Stimulated activated CD4-positive, alpha-beta T cell treated with anti-CD3 and anti-CD28 coated beads, Interleukin-4, amount 100 ng/mL, for 48 hours (primary cell): ENCODE results near the gene BDH1.
A peak's percentile ranks its signal among the peaks of the same experiment; 100 is the strongest.
"Not testable (repeated sequence)": the region's sequence is repeated elsewhere in the genome, so short reads cannot be mapped to it uniquely, and the experiment has no call there.

Experiments used
- DNase-seq, 2 donors: peaks; one replicate each; pipeline ENCODE4 v3.0.0-alpha.2; 2020; ENCODE audit warnings: low read depth in 2 of 2

BDH1 gene

GRCh38 chr3:197577366-197578074, 21.8 kb upstream of the BDH1 start:
- DNase-seq, result no peak

DNA sequence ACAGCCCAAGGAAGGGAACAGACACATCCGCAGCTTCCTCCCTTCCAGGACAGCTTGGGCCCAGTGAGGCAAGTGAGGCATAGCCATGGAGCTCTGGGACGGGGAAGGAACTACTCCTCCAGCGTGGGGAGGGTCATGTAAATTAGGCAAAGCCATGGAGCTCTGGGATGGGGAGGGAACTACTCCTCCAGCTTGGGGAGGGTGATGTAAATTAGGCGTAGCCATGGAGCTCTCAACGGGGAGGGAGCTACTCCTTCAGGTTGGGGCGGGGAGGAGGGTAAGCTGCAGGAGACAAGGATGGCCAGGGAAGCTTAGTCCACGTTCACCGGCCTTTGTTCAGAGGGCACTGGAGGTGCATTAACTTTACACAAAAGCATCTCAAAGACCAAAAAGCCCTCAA, 21.1 kb upstream of the BDH1 start:
- no peak for DNase-seq

GRCh38 chr3:197575362-197575761, 19.6 kb upstream of the BDH1 start:
- DNase-seq, result no peak

GRCh38 chr3:197574396-197574991, 18.7 kb upstream of the BDH1 start:
- not testable (repeated sequence) for DNase-seq

DNA sequence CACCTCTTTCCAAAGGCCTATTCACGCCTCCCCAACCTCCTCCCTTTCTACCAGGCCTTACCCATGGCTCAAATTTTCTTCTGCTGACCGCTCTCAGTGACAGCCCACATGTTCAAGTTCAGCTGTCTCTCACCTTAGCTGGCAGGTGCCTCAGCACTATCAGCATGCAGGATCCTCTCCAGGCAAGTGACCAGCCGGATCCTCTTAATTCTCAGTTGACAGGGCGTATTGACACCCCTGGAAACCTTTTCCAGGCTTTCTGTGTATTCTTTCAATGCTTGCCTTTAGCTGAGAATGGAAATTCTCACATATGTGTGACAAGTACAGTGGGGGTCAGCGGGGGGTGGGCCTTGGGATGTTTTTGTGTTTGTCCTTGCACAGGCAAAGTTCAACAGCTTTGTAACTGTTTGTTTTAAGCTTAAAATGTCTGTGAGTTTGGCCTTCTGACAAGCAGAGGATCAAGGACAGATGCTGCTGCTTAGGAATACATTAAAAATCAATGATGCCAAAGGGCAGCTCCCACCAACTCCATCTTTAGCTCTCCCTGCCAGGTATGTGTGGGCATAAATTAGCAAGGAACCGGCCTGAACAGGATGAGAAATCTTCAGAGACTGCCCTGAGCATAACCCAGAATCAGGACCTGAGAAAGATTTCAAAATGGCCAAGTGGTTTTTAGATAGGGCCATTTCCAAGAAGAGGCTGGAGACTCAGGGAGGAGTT, 17.4 kb upstream of the BDH1 start:
- DNase-seq, result no peak

DNA sequence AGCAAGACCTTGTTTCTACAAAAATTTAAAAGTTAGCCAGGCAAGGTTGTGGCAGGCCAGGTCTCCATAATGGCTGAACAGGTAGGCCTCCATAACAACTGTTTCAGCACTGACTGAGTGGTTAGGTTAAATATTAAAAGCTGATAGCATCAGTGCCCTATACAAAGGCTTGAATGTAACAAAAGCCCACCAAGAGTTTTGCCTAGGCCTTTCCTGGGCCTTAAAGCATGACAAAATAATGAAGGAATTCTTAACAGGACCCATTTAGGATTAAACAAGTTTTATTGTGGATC, 16.1 kb upstream of the BDH1 start:
- not testable (repeated sequence) for DNase-seq

DNA sequence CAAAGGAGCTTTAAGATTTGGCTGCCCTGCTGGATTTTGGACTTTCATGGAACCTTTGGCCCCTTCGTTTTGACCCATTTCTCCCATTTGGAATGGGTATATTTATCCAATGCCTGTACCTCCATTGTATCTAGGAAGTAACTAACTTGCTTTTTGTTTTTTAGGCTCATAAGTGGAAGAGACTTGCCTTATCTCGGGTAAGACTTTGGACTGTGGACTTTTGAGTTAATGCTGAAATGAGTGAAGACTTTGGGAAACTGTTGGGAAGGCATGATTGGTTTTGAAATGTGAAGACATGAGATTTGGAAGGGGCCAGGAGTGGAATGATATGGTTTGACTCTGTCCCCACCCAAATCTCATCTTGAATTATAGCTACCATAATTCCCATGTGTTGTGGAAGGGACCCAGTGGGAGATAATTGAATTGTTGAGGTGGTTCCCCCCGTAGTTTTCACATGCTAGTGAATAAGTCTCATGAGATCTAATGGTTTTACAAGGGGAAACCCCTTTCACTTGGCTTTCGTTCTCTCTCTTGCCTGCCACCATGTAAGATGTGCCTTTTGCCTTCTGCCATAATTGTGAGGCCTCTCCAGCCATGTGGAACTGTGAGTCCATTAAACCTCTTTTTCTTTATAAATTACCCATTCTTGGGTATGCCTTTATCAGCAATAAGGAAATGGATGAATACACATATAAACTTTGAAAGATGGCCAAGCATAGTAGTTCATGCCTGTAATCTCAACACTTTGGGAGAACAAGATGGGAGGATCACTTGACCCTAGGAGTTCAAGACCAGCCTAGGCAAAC, 15.5 kb upstream of the BDH1 start:
- not testable (repeated sequence) for DNase-seq

DNA sequence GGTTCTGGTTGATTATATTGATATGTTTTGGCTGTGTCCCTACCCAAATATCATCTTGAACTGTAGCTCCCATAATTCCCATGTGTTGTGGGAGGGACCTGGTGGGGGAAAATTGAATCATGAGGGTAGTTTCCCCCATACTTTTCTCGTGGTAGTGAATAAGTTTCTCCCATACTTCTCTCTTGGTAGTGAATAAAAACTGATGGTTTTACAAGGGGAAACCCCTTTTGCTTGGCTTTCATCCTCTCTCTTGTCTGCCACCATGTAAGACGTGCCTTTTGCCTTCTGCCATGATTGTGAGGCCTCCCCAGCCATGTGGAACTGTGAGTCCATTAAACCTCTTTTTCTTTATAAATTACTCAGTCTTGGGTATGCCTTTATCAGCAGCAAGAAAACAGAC, 13.7 kb upstream of the BDH1 start:
- DNase-seq, result not testable (repeated sequence)

GRCh38 chr3:197567904-197568681, 12.3 kb upstream of the BDH1 start:
- no peak for DNase-seq

DNA sequence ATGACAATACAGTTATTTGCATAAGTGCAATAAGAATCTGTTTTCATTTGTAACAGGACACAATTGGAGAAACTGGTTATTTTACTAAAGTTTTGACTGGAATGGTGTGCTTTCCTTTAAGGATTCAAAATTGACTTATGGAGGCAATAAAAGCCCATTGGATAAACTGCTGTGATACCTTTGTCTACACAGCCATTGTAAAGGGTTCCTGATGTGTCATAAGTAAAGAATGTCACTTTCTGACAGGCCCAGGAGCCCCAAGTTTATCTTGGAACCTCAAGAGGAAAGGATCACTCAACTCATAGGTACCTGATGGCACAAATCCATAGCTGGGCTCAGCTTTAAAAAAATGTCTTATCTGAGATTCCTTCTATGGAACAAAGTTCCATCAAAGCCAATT, 10.4 kb upstream of the BDH1 start:
- not testable (repeated sequence) for DNase-seq

GRCh38 chr3:197564097-197564843, 8.5 kb upstream of the BDH1 start:
- DNase-seq, result no peak

DNA sequence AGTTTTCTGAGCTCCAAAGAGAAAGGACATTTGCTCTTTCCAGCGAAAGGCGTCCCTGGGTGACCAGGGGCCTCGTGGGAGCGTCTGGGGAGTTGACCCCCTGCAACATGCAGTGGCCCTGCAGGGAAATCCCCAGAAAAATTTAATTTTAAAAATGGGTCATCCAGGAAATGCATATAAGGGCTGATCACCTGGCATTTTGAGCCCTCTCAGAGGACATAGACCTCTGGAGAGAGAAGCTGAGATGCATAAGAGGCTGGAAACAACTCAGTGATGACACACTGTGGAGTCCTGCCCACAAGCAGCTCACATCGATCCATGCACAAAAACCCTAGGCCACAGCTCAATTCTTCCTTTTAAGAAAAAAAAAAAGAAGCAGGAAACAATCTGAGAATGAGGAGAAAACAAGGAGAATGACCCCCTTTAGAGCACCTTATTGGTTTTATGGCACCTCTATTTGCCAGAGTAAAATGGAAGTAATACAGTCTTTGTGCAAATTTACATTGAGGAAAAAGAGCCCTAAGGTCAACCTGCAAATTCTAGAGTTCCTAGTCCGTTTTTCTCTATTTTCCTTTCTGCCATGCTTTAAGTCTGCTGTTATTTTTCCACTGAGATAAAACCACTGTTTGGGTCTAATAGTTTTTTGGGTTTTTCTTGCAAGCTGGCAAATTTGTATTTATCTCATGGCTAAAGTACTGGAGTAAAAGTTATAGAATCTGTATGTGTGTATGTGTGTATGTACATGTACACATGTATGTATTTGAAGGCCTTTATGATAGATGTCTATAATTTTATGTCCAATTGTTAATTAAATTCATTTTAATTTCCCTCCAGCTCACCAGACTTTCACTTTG, 6.9 kb upstream of the BDH1 start:
- DNase-seq, result no peak

DNA sequence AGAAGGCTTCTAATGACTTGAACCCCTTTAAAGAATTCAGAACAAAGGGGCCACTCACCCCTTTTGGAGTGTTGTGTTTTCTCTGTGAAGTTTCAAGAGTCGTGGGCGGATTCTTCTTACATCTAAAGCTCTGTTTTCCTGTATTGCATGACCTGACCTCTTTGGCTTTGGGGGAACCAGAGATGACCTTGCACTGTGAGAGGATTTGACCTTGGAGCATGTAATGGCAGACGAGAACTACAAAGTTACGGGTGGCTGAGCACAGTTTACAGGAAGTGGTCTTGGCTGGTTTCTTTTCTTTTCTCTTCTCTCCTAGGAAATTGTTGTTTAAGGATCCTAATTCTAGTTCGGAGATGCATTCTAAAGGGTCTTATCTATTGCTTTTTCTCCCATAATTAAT, 6.2 kb upstream of the BDH1 start:
- DNase-seq, result no peak

- DNase-seq, result no peak
Observed at GRCh38 chr3:197559651-197560050, 3.9 kb upstream of the BDH1 start.

- DNase-seq, result peak; percentile 87 to 94
Observed at GRCh38 chr3:197554562-197555280, 1.0 kb downstream of the BDH1 start.

GRCh38 chr3:197554196-197554561, 1.6 kb downstream of the BDH1 start:
- no peak for DNase-seq

DNA sequence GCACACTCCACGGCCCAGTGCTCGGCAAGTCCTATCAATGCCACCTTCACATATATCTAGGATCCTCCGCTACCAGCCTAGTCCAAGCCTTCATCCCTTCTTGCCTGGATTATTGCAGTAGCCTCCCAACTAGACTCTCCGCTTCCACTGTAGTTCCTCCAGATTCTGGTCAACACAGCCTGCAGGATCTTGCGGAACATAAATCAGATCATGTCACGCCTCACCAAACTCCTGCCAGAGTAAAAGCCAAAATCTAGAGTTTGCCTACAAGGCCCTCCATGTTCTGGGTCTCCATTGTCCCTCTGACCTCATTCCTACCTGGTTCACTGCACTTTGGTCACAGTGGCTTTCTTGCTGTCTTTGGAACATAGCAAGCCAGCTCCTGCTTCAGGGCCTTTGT, 3.6 kb downstream of the BDH1 start:
- DNase-seq, result no peak

- DNase-seq, result no peak
Observed at GRCh38 chr3:197550489-197550888, 5.3 kb downstream of the BDH1 start.

DNA sequence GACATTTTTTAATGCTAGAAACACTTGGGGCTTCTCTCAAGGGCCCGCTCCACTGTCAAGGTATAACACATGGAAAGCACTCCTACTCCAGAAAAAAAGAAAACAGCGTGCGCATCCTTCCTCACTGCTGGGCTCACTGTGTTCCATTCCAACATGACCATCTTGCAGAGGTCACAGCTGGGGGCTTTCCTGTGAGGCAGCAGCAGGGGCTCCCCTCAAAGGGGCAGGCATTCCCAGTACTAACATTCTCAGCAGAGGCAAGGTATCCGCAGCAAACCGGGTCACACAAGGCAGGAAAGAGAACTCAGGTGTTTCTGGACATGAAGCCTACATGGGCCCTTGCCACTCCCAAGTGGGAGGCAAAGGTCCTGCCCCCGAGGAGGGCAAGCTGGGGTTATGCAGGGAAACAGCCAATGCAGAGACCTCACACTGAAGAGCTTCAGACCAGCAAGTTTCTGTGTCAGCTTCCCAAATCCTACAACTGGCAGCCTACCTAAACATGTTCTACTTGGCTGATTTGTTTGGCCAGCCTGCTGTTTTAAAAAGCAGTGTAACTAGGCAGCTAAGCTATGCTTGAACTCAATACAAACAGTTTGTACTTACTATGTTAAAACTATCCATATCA, 6.4 kb downstream of the BDH1 start:
- DNase-seq, result no peak
